Spleen (tissue), 7 donors: ENCODE data around the gene CEP131.

Experiments used
- POLR2A ChIP-seq, 3 donors: fragments of 450-650 bp; IDR thresholded peaks; one replicate each; pipeline ENCODE4 v1.5.1; 2017; ENCODE audit warnings: antibody characterized with exemption in 3 of 3, mild to moderate bottlenecking in 1 of 3
- POLR2AphosphoS5 ChIP-seq, 3 donors: sonication (generic); formaldehyde crosslinking; IDR thresholded peaks; one replicate each; pipeline ENCODE4 v1.5.1; 2017; ENCODE audit warnings: antibody characterized with exemption in 3 of 3
- TF ChIP-seq, protein P1 (sequence below), 11 experiments: fragments of 200-600 bp in 7 of 11; fragments of 450-650 bp in 4 of 11; sonication (generic) in 4 of 11; IDR thresholded peaks in 8 of 11; conservative IDR thresholded peaks in 3 of 11; 1 replicate in 7 of 11; 2 replicates in 4 of 11; pipeline versions ENCODE4 v1.4.0 to v1.8.0; 2016 to 2021; ENCODE audit warnings: antibody characterized with exemption in 11 of 11, inconsistent platforms in 4 of 11, mild to moderate bottlenecking in 1 of 11
- donor health status: DM: no; HTN: no; CAD: no; lungs with moderate emphysema.
- donor health status: DM: no; HTN: no; CAD: no.
- donor health status: DM: no; HTN: no; CAD: no.

DNA sequence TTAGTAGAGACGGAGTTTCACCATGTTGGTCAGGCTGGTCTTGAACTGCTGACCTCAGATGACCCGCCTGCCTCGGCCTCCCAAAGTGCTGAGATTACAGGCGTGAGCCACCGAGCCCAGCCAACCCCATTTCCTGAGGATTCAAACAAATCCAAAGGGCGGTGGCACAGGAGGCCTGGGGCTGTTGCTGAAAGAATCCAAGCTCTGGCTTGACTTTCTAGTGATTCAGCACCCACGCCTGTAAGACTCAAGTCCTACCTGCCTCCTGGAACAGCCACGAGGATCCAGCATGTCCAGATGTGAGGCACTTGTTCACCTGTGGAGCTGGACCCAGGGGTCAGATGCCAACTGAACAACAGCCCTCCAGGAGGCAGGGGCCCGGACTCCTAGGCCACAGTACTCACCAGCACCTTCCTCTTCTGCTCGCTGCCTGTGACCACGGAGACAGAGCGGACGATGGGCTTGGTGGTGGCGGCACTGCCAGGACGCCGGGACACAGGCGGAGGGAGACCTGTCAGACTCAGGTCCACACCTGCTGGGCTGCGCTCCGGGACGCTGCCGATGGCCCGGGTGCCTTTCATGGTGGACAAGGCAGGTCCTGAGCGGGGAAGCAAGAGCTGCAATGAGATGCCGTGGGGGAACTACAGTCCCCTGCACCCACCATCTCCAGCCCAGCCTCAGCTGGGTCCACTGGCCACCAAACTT is 3.1 kb downstream of the CEP131 start:
- no peak for TF ChIP-seq POLR2A (IDR thresholded peaks at IDR 0.05)
- no peak for TF ChIP-seq POLR2AphosphoS5 (IDR thresholded peaks at IDR 0.05)
- TF ChIP-seq, protein P1, sequence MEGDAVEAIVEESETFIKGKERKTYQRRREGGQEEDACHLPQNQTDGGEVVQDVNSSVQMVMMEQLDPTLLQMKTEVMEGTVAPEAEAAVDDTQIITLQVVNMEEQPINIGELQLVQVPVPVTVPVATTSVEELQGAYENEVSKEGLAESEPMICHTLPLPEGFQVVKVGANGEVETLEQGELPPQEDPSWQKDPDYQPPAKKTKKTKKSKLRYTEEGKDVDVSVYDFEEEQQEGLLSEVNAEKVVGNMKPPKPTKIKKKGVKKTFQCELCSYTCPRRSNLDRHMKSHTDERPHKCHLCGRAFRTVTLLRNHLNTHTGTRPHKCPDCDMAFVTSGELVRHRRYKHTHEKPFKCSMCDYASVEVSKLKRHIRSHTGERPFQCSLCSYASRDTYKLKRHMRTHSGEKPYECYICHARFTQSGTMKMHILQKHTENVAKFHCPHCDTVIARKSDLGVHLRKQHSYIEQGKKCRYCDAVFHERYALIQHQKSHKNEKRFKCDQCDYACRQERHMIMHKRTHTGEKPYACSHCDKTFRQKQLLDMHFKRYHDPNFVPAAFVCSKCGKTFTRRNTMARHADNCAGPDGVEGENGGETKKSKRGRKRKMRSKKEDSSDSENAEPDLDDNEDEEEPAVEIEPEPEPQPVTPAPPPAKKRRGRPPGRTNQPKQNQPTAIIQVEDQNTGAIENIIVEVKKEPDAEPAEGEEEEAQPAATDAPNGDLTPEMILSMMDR (IDR thresholded peaks at IDR 0.05 in 8 of 11, conservative IDR thresholded peaks at IDR 0.05 in 3 of 11): no peak
